GM12891 (cell line): ENCODE results near the gene MYO1D.

Source experiments
- POLR2A ChIP-seq: IDR thresholded peaks from 2 replicates; pipeline ENCODE4 v1.6.1; 2011; ENCODE audit warnings: low read depth, low read length, control low read depth
- POLR2AphosphoS5 ChIP-seq: IDR thresholded peaks from 2 replicates; pipeline ENCODE4 v1.6.1; 2011; ENCODE audit warnings: low read depth, low read length, control low read depth
- TAF1 ChIP-seq: IDR thresholded peaks from 2 replicates; pipeline ENCODE4 v1.6.1; 2011; ENCODE audit warnings: low read depth, low read length, control low read depth

- no peak for TF ChIP-seq POLR2A
- no peak for TF ChIP-seq POLR2AphosphoS5
- TF ChIP-seq TAF1, result no peak
These were observed 181.1 kb downstream of the MYO1D start for GRCh38 chr17:32695864-32696263.
